ENCODE data around the gene HLX.

DNA sequence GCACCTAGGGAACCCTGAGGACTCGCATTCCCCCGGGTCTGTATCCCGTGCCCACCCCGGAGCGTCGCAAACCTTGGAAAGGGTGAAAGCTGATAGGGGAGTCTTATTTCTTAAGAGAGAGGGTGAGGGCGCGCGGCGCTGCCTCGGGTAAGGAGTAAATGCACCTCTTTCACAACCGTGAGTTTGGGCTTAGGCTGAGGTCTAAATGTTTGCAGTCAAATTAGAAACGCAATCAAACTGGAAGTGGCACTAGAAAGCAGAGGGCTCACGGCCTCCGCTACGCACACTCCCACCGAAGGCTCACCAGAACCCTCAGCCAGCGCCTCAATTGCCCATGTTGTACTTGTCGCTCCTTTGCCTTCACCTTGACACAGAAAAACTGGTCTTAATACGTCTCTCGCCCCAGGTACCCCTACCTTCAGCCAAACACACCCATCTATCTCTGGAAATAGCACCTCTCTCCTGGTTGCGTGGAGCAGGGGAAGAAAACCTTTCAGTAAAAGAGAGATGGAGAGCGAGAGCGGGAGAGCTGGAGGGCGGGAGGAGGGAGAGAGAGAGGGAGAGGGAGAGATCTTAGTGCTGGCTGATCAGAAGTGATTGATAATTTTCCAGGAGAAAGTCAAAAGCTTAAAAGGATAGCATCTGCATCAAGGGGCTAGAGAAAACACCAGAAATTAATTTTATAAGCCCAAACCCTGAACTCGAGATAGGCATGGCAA, 1.7 kb upstream of the HLX start:
- TF ChIP-seq, protein P1, sequence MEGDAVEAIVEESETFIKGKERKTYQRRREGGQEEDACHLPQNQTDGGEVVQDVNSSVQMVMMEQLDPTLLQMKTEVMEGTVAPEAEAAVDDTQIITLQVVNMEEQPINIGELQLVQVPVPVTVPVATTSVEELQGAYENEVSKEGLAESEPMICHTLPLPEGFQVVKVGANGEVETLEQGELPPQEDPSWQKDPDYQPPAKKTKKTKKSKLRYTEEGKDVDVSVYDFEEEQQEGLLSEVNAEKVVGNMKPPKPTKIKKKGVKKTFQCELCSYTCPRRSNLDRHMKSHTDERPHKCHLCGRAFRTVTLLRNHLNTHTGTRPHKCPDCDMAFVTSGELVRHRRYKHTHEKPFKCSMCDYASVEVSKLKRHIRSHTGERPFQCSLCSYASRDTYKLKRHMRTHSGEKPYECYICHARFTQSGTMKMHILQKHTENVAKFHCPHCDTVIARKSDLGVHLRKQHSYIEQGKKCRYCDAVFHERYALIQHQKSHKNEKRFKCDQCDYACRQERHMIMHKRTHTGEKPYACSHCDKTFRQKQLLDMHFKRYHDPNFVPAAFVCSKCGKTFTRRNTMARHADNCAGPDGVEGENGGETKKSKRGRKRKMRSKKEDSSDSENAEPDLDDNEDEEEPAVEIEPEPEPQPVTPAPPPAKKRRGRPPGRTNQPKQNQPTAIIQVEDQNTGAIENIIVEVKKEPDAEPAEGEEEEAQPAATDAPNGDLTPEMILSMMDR (IDR thresholded peaks at IDR 0.05), result no peak
- TF ChIP-seq POLR2A (IDR thresholded peaks at IDR 0.05), result no peak
- TF ChIP-seq POLR2AphosphoS5 (IDR thresholded peaks at IDR 0.05), result no peak
